ENCODE data around the gene NUAK2.
"Not testable (repeated sequence)": the region's sequence is repeated elsewhere in the genome, so short reads cannot be mapped to it uniquely, and the experiment has no call there.

NUAK2 gene

GRCh38 chr1:205321162-205321958 is at the start of gene NUAK2:
TSS of gene NUAK2 (minus strand) at chr1:205321745. CDS start at chr1:205321628, 117 bp downstream.
- peak; percentile 97 for DNase-seq (ENCODE audit: low spot score)

GRCh38 chr1:205370780-205371179 is 49.2 kb upstream of the NUAK2 start:
- no peak for DNase-seq (ENCODE audit: low spot score)

- DNase-seq (ENCODE audit: low spot score) = no peak
These were observed 48.2 kb upstream of the NUAK2 start for GRCh38 chr1:205369701-205370123.

- no peak for DNase-seq (ENCODE audit: low spot score)
These were observed 46.9 kb upstream of the NUAK2 start for GRCh38 chr1:205368478-205368877.

- no peak for DNase-seq (ENCODE audit: low spot score)
These were observed 44.5 kb upstream of the NUAK2 start for GRCh38 chr1:205365945-205366463.

GRCh38 chr1:205365086-205365485 is 43.5 kb upstream of the NUAK2 start:
- DNase-seq (ENCODE audit: low spot score) = not testable (repeated sequence)

GRCh38 chr1:205360891-205361290 is 39.3 kb upstream of the NUAK2 start:
- no peak for DNase-seq (ENCODE audit: low spot score)

- DNase-seq (ENCODE audit: low spot score) = no peak
These were observed 38.4 kb upstream of the NUAK2 start for GRCh38 chr1:205359771-205360565.

GRCh38 chr1:205358579-205358978 is 37.0 kb upstream of the NUAK2 start:
- DNase-seq (ENCODE audit: low spot score) = no peak

- no peak for DNase-seq (ENCODE audit: low spot score)
These were observed 36.0 kb upstream of the NUAK2 start for GRCh38 chr1:205357567-205357966.

GRCh38 chr1:205356440-205357139 is 35.0 kb upstream of the NUAK2 start, which contains the start of gene KLHDC8A:
TSS of gene KLHDC8A (minus strand) at chr1:205356922. CDS start at chr1:205343604, 13,318 bp downstream.
- DNase-seq (ENCODE audit: low spot score) = no peak

GRCh38 chr1:205355075-205355453 is 33.5 kb upstream of the NUAK2 start:
- DNase-seq (ENCODE audit: low spot score) = peak; percentile 47

- DNase-seq (ENCODE audit: low spot score) = peak; percentile 74
These were observed 32.9 kb upstream of the NUAK2 start for GRCh38 chr1:205354259-205355074.

GRCh38 chr1:205353612-205354011 is 32.1 kb upstream of the NUAK2 start:
- DNase-seq (ENCODE audit: low spot score) = no peak

- DNase-seq (ENCODE audit: low spot score) = no peak
These were observed 31.6 kb upstream of the NUAK2 start for GRCh38 chr1:205353191-205353590.

GRCh38 chr1:205351984-205352713 is 30.6 kb upstream of the NUAK2 start:
- no peak for DNase-seq (ENCODE audit: low spot score)

GRCh38 chr1:205350691-205351141 is 29.2 kb upstream of the NUAK2 start:
- no peak for DNase-seq (ENCODE audit: low spot score)

- DNase-seq (ENCODE audit: low spot score) = no peak
These were observed 28.6 kb upstream of the NUAK2 start for GRCh38 chr1:205350124-205350523.

GRCh38 chr1:205348554-205349487 is 27.3 kb upstream of the NUAK2 start:
- no peak for DNase-seq (ENCODE audit: low spot score)
